DND-41 (cell line): ENCODE measurements around the gene ARMC9.

Source experiments
- ATAC-seq: fragments of 200-7000 bp; cut with Tn5 transposase; 3 replicates; pipeline ENCODE4 v1.9.1; 2021; ENCODE audit warnings: low read depth; ENCODE audit not compliant: insufficient read depth
- DNase-seq: peaks from one replicate; pipeline ENCODE4 v3.0.0-alpha.2; 2020
- H2AFZ ChIP-seq: 2 replicates; pipeline ENCODE4 v1.6.0; 2012; ENCODE audit warnings: low read depth, low read length
- H3K27ac ChIP-seq: 2 replicates; pipeline ENCODE4 v1.5.1; 2012; ENCODE audit warnings: low read length, inconsistent platforms
- H3K27me3 ChIP-seq: fragments of 200-600 bp; sonication (generic); 2 replicates; pipeline ENCODE4 v1.6.0; 2012; ENCODE audit warnings: low read length, mild to moderate bottlenecking, inconsistent platforms; ENCODE audit not compliant: insufficient read depth, poor library complexity
- H3K36me3 ChIP-seq: 2 replicates; pipeline ENCODE4 v1.5.1; 2012; ENCODE audit warnings: low read length, inconsistent platforms; ENCODE audit not compliant: insufficient read depth
- H3K4me1 ChIP-seq: 2 replicates; pipeline ENCODE4 v1.5.1; 2012; ENCODE audit warnings: mild to moderate bottlenecking, low read length; ENCODE audit not compliant: insufficient read depth
- H3K4me2 ChIP-seq: 2 replicates; pipeline ENCODE4 v1.6.0; 2012; ENCODE audit warnings: mild to moderate bottlenecking, moderate library complexity, low read length, inconsistent platforms; ENCODE audit not compliant: insufficient read depth
- H3K4me3 ChIP-seq, 2 experiments: fragments of 200-600 bp in 1 of 2; shearing (Covaris generic) in 1 of 2; 2 replicates each; pipeline ENCODE4 v1.5.1; 2012 to 2016; ENCODE audit warnings: inconsistent platforms in 2 of 2, low read length in 2 of 2, mild to moderate bottlenecking in 2 of 2, low read depth in 1 of 2, moderate library complexity in 1 of 2
- H3K79me2 ChIP-seq: 2 replicates; pipeline ENCODE4 v1.6.0; 2012; ENCODE audit warnings: low read length, inconsistent platforms; ENCODE audit not compliant: insufficient read depth
- H3K9ac ChIP-seq: 2 replicates; pipeline ENCODE4 v1.6.0; 2012; ENCODE audit warnings: low read depth, mild to moderate bottlenecking, inconsistent platforms, low read length, moderate library complexity
- H3K9me3 ChIP-seq: 2 replicates; pipeline ENCODE4 v1.5.1; 2012; ENCODE audit warnings: low read length, moderate library complexity, mild to moderate bottlenecking, inconsistent platforms; ENCODE audit not compliant: insufficient read depth, severe bottlenecking
- H4K20me1 ChIP-seq: 2 replicates; pipeline ENCODE4 v1.6.0; 2012; ENCODE audit warnings: low read length; ENCODE audit not compliant: insufficient read depth
- CTCF ChIP-seq: IDR thresholded peaks from 2 replicates; pipeline ENCODE4 v1.5.1; 2012; ENCODE audit warnings: borderline replicate concordance, low read length, moderate library complexity, mild to moderate bottlenecking; ENCODE audit not compliant: poor library complexity, severe bottlenecking; ENCODE audit errors: extremely low read depth
- EZH2 ChIP-seq: IDR thresholded peaks from 3 replicates; pipeline ENCODE4 v1.6.1; 2012; ENCODE audit warnings: borderline replicate concordance, low read depth, mild to moderate bottlenecking, moderate library complexity, low read length, inconsistent platforms; ENCODE audit not compliant: severe bottlenecking

The ARMC9 gene

GRCh38 chr2:231351648-231352047 is 153.2 kb downstream of the ARMC9 start:
- H3K4me1 ChIP-seq: no peaks in the 10 kb centered on the region
- ATAC-seq (no peak), DNase-seq (no peak)
- TF ChIP-seq EZH2 (no peak), CTCF (no peak)
- no peaks in the 10 kb centered on the region for H3K36me3 ChIP-seq
- no peak overlapping the region for H3K9ac ChIP-seq
- no peak overlapping the region for H3K4me3 ChIP-seq
- no peaks in the 10 kb centered on the region for H4K20me1 ChIP-seq
- H2AFZ ChIP-seq: no peak overlapping the region
- no peaks in the 10 kb centered on the region for H3K79me2 ChIP-seq
- no peaks in the 10 kb centered on the region for H3K9me3 ChIP-seq
- no peaks in the 10 kb centered on the region for H3K27me3 ChIP-seq
- H3K4me2 ChIP-seq: no peak overlapping the region
- no peak overlapping the region for H3K27ac ChIP-seq

- H3K9ac ChIP-seq: no peak overlapping the region
- H3K27me3 ChIP-seq: no peaks in the 10 kb centered on the region
- H3K9me3 ChIP-seq: no peaks in the 10 kb centered on the region
- no peak overlapping the region for H2AFZ ChIP-seq
- H3K27ac ChIP-seq: no peak overlapping the region
- TF ChIP-seq EZH2 (no peak), CTCF (no peak)
- H3K4me1 ChIP-seq: no peaks in the 10 kb centered on the region
- DNase-seq (no peak), ATAC-seq (no peak)
- no peaks in the 10 kb centered on the region for H4K20me1 ChIP-seq
- H3K79me2 ChIP-seq: no peaks in the 10 kb centered on the region
- H3K4me2 ChIP-seq: no peak overlapping the region
- no peaks in the 10 kb centered on the region for H3K36me3 ChIP-seq
- H3K4me3 ChIP-seq: no peak overlapping the region
Measured at GRCh38 chr2:231353469-231353868, 155.0 kb downstream of the ARMC9 start.

DNA sequence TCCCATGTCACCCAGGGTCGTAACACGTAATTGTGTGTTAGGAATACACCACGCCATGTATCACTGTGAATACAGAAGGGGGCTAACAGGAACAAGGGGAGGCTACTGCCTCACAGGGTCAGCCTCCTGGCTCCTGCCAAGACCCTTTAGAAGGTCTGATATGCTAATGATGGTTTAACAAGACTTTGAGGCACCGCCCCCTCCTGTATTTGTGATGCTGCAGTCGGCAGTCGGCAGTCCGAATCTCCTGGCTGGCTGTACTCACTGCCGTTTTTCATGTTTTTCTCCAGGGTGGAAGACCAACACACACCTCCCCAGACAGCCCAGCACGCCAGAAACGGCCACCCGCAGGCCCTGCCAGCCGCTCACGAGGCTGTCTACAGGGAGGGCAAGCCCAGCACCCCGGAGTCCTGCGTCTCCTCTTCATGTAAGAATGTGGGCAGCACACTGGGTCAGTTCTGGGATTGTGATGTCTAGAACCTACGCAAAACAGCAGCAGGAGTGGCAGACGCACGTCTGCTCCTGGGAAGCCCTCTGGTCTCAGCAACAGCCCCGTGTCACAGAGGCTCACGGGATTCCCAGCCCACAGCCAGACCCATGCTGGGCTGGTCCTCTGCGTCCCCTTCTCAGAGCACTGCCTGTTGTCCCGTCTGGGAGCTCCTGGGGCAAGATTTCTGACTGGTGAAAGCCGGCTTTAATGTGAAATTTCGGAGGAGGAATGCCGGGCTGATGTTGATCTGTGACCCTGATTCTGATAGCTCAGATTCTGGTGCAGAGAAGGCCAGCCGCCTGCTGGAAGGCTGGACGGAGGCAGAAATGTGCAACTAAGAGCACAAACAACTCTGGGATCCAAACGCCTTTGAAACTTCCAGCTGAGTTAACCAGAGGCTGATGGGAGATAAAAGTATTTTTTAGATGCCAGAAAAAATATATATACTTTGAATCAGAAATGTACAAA is 157.4 kb downstream of the ARMC9 start:
- DNase-seq (no peak), ATAC-seq (no peak)
- H3K79me2 ChIP-seq: no peaks in the 10 kb centered on the region
- H3K27ac ChIP-seq: no peak overlapping the region
- no peak overlapping the region for H3K9ac ChIP-seq
- no peaks in the 10 kb centered on the region for H3K27me3 ChIP-seq
- no peaks in the 10 kb centered on the region for H3K4me1 ChIP-seq
- no peaks in the 10 kb centered on the region for H3K36me3 ChIP-seq
- H4K20me1 ChIP-seq: no peaks in the 10 kb centered on the region
- H3K4me2 ChIP-seq: no peak overlapping the region
- no peak overlapping the region for H2AFZ ChIP-seq
- H3K9me3 ChIP-seq: no peaks in the 10 kb centered on the region
- H3K4me3 ChIP-seq: no peak overlapping the region
- TF ChIP-seq EZH2 (no peak), CTCF (no peak)
